ENCODE results near the gene DDX24.

Gene DDX24

DNA sequence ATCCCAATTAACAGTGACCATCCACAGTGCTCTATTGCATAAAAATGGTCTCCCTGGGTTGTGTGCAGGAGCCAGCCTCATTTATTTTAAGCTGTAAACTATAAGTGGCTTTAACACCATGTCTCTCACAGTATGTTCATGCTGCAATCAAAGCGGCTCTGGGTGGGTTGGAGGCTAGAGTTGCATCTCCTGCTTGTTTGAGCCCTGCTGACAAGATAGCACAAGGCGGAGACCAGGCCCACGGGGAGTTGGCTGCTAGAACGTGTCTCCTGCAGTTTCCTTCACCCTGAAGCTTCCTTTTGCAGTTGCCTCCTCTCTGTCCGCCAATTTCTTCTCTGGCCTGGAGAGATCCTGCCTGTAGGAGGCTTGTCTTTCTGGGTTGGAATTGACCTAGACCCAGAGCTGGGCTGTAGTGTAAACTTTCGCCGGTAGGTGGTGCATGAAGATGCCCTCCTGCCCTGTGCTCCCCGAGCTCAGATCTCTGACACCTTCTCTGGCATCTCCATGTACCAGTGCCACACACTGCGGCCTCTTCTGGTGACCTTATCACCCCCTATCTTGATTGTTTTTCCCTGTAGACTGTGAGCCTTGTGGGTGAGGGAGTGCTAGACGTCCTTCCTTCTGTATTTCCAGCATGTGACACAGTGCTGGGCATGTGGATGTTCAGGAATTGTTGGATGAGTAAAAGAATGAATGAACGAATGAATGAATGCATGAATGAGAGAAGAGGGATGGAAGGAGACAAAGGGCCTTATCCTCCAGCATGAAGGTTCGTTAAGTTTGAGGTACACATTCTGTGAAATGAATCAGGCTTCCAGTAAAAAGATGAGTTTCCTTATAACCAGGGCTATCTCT is 44.5 kb downstream of the DDX24 start:
- in situ Hi-C loops (cut with MboI; ENCODE audit: low sequenced_read_pairs): no loop called here

DNA sequence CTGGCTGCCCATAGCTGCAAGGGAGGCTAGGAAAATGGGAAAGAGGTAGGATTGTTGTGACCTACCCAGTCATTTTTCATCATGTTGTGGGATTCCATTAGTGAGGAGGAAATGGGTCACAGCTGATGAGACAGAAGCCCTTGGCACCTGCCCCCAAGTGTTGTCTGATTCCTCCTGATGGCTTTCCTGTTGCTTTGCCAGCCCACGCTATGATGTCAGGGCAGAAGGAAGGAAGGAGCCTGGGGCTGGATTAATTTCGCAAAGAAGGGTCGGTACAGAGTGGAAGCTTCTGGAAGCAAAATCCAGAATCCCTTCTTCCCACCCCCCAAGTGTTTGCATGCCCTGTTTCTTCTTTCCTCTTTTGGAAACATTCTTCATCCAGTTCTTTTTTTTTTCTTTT is 46.1 kb downstream of the DDX24 start:
- in situ Hi-C loops (cut with MboI; ENCODE audit: low sequenced_read_pairs): no loop called here

DNA sequence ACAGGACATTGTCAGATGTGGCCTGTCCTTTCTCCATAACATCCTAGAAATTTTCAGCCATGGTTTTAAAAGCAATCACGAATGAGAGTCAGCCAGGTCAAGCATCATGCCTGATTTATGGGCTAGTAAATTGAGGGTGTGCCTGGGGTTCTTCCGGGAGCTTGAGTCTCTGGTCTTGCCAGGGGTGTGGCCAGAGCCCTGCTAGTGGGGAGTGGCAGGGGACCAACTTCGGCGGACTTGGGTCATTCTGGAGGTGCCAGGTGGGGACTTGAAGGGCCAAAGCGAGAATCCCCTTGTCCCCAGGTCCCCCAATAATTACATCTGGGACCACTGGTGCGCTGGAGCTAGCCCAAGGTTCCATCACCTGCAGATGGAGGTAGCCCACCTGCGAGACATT is 49.1 kb downstream of the DDX24 start:
- in situ Hi-C loops (cut with MboI; ENCODE audit: low sequenced_read_pairs): no loop called here

DNA sequence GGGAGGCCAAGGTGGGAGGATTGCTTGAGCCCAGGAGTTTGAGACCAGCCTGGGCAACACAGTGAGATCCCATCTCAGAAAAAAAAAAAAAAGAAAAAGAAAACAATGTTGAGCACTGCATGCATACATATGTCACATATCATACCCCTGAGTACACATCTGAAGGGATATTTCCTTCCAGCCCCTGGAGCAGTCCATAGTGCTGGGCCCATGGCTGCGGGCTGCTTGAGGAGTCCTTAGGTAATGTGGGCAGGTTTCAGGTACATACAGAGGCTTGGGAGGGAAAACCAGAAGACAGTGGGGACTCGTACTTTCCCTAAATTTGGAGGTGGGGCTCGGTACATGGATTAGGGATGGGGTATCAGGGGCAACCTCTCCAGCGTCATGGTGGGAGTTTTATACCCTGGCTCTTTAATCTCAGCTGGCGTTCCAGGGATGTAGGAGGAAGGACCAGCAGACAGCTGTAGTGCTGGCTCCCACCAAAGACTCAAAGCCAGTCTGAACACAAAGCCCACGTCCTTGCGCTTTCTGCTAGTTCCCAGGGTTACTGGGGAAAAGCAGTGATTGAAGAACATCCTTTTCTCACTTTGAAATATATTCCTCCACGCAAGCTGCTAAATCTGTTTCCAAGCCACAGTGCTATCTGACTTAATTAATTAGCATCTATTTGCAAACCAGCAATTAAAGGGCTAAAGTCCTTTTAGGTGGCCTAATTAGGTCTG is 49.7 kb downstream of the DDX24 start:
- in situ Hi-C loops (cut with MboI; ENCODE audit: low sequenced_read_pairs): no loop called here

DNA sequence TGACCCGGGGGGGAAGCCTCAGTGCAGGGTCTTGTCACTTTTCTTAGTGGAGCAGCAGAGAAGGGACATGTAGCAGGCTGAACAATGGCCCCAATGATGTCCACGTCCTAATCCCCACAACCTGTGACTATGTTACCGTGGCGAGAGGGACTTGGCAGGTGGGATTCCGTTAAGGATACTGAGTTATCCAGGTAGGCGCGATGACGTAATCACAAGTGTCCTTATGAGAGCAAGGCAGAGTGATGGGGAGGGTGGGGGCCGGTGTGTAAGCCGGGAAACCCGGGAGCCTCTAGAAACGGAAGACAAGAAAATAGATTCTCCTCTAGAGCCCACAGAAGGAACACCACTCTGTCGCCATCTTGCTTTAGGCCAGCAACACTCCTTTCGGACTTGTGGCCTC is 50.4 kb downstream of the DDX24 start:
- in situ Hi-C loops (cut with MboI; ENCODE audit: low sequenced_read_pairs): no loop called here

GRCh38 chr14:94029671-94030203 is 51.3 kb downstream of the DDX24 start:
- in situ Hi-C loops (cut with MboI; ENCODE audit: low sequenced_read_pairs): no loop called here

GRCh38 chr14:94029265-94029664 is 51.7 kb downstream of the DDX24 start:
- in situ Hi-C loops (cut with MboI; ENCODE audit: low sequenced_read_pairs): no loop called here

GRCh38 chr14:94028450-94028826 is 52.6 kb downstream of the DDX24 start:
- in situ Hi-C loops (cut with MboI; ENCODE audit: low sequenced_read_pairs): no loop called here

DNA sequence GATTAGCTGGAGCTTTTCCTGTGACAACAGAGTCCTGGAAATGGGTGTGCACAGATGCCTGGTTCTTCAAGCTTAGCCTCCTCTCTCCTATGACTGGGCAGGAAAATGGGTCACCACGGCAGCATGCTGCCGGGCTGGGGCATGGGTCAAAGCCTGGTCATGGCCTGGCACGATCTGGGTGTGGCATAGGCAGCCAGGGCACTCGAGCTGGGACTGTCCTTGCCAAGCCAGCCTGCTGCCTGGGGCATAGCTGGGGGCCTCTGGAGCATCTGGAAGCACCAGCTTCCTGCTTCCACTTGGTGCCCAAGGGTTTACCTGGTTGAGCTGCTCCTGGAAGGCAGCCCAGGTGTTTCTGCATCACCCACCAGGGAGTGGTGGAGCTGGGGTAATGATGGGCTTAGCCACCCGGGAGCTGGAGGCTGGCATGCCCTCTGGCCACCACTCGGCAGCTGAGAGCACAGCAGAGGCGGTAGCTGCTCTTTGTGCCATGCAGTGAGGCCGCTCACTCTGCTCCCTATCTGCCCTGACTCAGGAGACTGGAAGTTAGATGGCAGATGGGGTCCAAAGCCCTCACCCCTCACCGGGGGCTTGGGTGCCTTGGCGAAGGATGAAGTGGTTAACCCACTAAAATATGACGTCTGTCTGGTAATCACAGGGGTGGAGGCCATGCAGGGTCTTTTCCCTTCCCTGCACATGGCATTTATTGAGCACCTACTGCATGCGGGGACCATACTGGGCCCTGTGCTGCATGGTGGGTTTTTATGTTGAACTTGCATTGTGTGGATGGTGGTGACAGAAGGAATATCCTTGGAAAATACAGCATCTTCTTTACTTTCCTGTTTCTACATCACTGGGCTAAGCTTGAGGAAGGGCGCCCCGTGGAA is 53.2 kb downstream of the DDX24 start:
- in situ Hi-C loops (cut with MboI; ENCODE audit: low sequenced_read_pairs): no loop called here

- in situ Hi-C loops (cut with MboI; ENCODE audit: low sequenced_read_pairs): no loop called here
Measured at GRCh38 chr14:94026889-94027469, 54.0 kb downstream of the DDX24 start.

- in situ Hi-C loops (cut with MboI; ENCODE audit: low sequenced_read_pairs): no loop called here
Measured at GRCh38 chr14:94026173-94026888, 54.7 kb downstream of the DDX24 start, which contains the start of gene OTUB2. TSS of gene OTUB2 (plus strand) at chr14:94026340. CDS start at chr14:94026538, 198 bp downstream.

DNA sequence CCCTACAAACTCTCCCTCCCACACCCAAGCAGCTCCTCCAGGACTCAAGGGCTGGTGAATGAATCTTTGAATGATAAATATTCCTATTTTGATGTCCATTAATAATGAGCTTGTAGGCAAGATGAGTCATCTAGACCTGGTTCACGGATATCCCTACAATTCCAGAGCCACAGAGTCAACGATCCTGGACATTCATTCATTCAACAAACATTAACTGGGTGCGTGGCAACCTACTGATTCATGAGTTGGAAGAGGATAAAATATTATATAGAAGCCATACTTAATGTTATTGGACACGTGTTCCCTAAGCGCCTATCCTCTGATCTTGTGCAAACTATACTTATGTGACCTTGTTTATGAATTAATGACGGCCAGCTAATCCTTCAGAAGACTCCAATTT is 55.3 kb downstream of the DDX24 start:
- in situ Hi-C loops (cut with MboI; ENCODE audit: low sequenced_read_pairs): no loop called here

- in situ Hi-C loops (cut with MboI; ENCODE audit: low sequenced_read_pairs): no loop called here
Measured at GRCh38 chr14:94024549-94024948, 56.5 kb downstream of the DDX24 start.

- in situ Hi-C loops (cut with MboI; ENCODE audit: low sequenced_read_pairs): no loop called here
Measured at GRCh38 chr14:94022532-94023411, 58.2 kb downstream of the DDX24 start.

DNA sequence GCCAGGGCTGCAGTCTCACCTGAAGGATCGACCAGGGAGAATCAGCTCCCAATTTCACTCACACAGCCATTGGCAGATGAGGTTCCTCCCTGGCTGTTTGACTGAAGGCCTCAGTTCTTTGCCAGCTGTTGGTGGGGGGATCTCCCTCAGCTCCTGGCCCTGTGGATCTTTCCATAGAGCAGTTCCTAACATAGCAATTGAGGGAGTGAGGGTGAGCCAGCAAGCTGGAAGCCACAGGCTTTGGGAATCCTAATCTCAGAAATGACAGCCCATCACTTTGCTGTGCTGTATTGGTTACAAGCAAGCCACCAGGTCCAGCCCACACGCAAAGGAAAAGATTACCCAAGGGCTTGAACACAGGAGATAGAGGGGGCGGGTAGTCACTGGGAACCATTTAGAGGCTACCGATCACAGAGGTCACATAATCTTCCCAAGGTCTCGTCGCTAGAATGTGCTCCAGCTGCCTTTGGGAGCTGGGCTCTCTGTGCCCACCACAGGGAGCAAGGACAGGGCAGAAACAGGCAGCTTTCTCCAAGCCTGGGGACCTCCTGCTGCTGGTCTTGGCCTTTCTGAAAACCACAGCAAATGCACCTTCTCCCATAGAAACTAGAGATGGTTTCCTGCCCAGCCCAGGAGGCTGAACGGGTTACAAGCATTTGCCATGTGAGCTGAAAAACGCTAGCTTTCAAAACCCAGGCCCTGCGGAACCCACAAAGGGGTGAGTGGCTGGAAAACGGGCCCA is 59.4 kb downstream of the DDX24 start:
- in situ Hi-C loops (cut with MboI; ENCODE audit: low sequenced_read_pairs): no loop called here

DNA sequence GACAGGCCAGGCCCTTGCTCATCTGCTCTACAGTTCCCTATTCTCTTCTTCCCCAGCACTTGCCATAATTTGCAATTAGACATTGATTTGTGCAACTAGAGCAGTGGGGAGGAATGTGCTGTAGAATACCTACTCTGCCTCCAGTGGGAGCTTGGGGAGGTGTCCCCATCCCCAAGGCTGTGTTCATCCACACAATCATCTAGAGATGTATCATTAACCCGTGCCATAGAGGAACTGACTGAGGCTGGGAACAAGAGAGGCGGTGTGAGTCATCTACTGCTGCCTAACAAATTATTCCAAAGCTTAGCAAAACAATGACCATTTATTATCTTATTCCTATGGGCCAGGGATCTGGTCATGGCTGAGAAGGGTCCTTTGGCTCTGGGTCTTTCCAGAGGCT is 60.0 kb downstream of the DDX24 start:
- in situ Hi-C loops (cut with MboI; ENCODE audit: low sequenced_read_pairs): no loop called here

- in situ Hi-C loops (cut with MboI; ENCODE audit: low sequenced_read_pairs): no loop called here
Measured at GRCh38 chr14:94020267-94020666, 60.7 kb downstream of the DDX24 start.

DNA sequence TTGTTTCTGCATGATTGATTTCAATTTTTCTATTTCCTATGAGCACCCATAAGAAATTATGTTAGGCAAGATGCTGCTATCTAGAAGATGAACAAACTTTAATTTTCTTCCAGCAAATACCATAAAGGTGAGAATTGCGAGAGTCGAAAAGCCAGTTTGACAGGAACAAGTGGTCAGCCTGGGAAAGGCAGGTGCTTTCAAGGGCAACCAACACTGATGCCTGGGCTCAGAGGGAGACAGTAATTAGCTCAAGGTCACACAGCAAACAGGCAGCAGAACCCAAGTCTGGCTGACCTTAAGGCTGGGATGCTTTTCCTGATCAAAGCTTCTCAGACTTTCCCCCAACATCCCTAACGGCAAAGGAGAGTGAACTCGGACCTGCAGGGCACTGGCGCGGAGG is 61.7 kb downstream of the DDX24 start:
- in situ Hi-C loops (cut with MboI; ENCODE audit: low sequenced_read_pairs): no loop called here
